Measurements from ENCODE around the gene ALDH3B2.

- TF ChIP-seq CTCF (IDR thresholded peaks at IDR 0.05; ENCODE audit: low read depth, low read length, poor library complexity, severe bottlenecking) (no peak), EZH2phosphoT487 (IDR thresholded peaks at IDR 0.05; ENCODE audit: borderline replicate concordance, low read length) (no peak)
Observed at GRCh38 chr11:67626970-67627369, 47.5 kb downstream of the ALDH3B2 start.

All from DOHH2 (cell line).